ENCODE data around the gene FYB2. TPM values are rescaled to one million over a fixed set of nuclear protein-coding genes. Genes with fewer than 3 reads are reported as not detected.

Gene FYB2
- total RNA-seq, 2 experiments from 2014 or later = not detected

DNA sequence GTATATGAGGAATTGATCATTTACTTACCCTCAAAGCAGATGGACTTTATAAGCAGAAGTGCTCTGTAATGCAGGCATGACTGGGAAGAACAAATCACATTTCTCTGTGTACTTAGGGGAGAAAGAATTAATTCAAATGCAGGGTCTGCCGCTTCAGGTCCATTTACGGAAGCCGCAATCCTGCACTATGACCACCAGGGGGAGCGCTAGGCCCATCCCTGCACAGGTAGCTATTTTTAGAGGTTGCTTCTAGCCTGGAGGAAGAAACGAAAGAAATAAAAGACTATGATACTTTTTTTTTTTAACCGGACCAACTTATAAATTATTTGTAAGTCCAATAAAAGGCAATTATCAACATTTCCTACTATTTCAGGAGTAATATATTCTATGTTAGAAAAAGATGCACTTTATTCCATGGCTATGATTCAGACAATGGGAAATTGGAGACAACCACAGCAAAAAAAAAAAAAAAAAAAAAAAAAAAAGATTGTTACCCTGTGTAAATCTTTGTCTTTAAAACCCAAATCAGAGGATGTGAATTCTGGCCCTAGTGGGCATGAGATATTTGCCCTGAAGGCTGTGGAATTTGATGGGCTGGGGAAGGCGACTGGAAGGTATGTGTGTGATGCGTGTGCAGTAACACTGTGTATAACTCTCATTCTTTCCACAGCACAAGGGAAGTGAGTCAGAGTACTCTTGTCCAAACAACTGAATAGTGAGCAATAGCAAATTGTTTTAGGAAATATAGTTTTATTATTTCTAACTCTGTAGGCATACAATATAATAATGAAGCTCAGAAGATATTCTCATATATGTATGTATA is 12.9 kb upstream of the FYB2 start:
- POLR2A ChIA-PET = interaction anchor here (0.6 to 0.7 kb wide), 2 partner anchors 130 to 261 kb away, joined by 4 read pairs; no protein-coding TSS in a partner anchor

GRCh38 chr1:56830052-56830451 is 10.8 kb upstream of the FYB2 start:
- no peak for DNase-seq
- Mint-ChIP-seq H3K4me3 (no peak overlapping the region), H3K27me3 (peaks cover 9% of the 10 kb centered on the region), H3K4me1 (peaks cover 3% of the 10 kb centered on the region), H3K36me3 (ENCODE audit: low read depth) (no peaks in the 10 kb centered on the region), H3K9me3 (ENCODE audit: low read depth) (no peaks in the 10 kb centered on the region), H3K27ac (no peak overlapping the region)
- ChIA-PET POLR2A (no interaction called here), CTCF (interaction anchor here (0.8 to 0.9 kb wide), 2 partner anchors 56 to 898 kb away, joined by 3 read pairs; no protein-coding TSS in a partner anchor)
- intact Hi-C loops (cut with DNase I, micrococcal nuclease) = loop anchor here (5.0 kb wide), 3 partner anchors 137 to 1822 kb away; partner anchors contain the start of gene C8B (in 1 of the 2)
- no peak for ATAC-seq

More for the DNA sequence above, 12.9 kb upstream of the FYB2 start:
- ATAC-seq (peak; percentile 60), DNase-seq (peak; percentile 80)
- no peaks in the 10 kb centered on the region for H3K9me3 Mint-ChIP-seq (ENCODE audit: low read depth)
- CTCF ChIA-PET = interaction anchor here (0.6 to 2.4 kb wide), 5 partner anchors 12 to 1274 kb away, joined by 3 to 7 read pairs (median 4); no protein-coding TSS in a partner anchor
- H3K4me3 Mint-ChIP-seq = no peak overlapping the region
- intact Hi-C loops (cut with DNase I, micrococcal nuclease) = loop anchor here (1.0 to 5.0 kb wide), 7 partner anchors 135 to 1820 kb away; partner anchors contain the start of genes C8B (in 1 of the 2) and OMA1 (in 1 of the 2)
- peaks cover 6% of the 10 kb centered on the region for H3K27me3 Mint-ChIP-seq
- no peak overlapping the region for H3K27ac Mint-ChIP-seq
- H3K36me3 Mint-ChIP-seq (ENCODE audit: low read depth) = no peaks in the 10 kb centered on the region
- H3K4me1 Mint-ChIP-seq = peaks cover 3% of the 10 kb centered on the region

- Mint-ChIP-seq H3K9me3 (ENCODE audit: low read depth) (no peaks in the 10 kb centered on the region), H3K36me3 (ENCODE audit: low read depth) (no peaks in the 10 kb centered on the region), H3K4me1 (peaks cover 3% of the 10 kb centered on the region), H3K27ac (no peak overlapping the region), H3K27me3 (peaks cover 12% of the 10 kb centered on the region), H3K4me3 (no peak overlapping the region)
- intact Hi-C loops (cut with DNase I, micrococcal nuclease) = loop anchor here in 1 of 2 experiments (10.0 kb wide), 1 partner anchor 1353 kb away; no protein-coding TSS in a partner anchor
- no peak for DNase-seq
- ChIA-PET CTCF (interaction anchor here (0.7 kb wide), 2 partner anchors 51 to 1279 kb away, joined by 3 to 4 read pairs; no protein-coding TSS in a partner anchor), POLR2A (no interaction called here)
- ATAC-seq = no peak
Measured at GRCh38 chr1:56827711-56828110, 8.5 kb upstream of the FYB2 start.

DNA sequence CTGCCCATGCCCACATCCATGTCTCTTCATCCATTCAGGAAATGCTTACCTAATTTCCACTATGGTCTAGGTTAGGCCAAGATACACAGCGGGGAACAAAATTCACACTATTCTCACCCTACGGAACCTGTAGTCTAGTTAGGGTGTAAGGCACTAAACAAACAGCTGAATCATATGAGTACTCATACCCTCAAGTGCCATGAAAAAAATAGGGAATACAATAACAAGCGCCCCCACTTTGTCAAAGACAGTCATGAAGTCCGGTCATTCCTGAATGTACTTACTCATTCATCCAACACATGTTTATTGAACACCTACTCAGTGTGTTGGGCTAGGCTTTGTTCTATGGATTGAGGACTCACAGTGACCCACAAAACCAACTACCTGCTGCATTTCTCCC is 6.2 kb upstream of the FYB2 start:
- CTCF ChIA-PET = no interaction called here
- H3K4me1 Mint-ChIP-seq = no peaks in the 10 kb centered on the region
- intact Hi-C loops (cut with DNase I, micrococcal nuclease) = loop anchor here in 1 of 2 experiments (10.0 kb wide), 1 partner anchor 1351 kb away; no protein-coding TSS in a partner anchor

DNA sequence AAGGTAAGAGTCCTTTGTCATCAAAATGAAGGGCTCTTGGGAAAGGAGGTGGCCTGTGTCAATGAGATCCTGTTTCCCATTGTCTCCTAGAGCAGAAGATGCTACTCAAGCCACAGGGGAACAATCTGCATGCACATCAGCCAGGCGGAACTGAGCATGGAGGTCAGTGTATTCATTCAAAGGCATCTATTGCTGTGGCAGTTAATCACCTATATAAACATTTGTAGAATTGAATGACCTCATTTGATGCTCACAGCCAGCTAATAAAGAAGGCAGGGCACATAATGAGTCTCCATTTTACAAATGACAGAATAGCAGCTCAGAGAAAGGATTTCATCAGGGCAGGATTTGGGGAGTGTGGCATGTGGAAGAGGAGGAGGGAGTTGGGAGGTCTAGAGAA is 5.7 kb upstream of the FYB2 start:
- intact Hi-C loops (cut with DNase I, micrococcal nuclease) = loop anchor here in 1 of 2 experiments (10.0 kb wide), 1 partner anchor 1350 kb away; no protein-coding TSS in a partner anchor

More for the DNA sequence above, 6.2 kb upstream of the FYB2 start:
- DNase-seq (no peak), ATAC-seq (no peak)
- Mint-ChIP-seq H3K9me3 (ENCODE audit: low read depth) (no peaks in the 10 kb centered on the region), H3K36me3 (ENCODE audit: low read depth) (no peaks in the 10 kb centered on the region), H3K27me3 (peaks cover 10% of the 10 kb centered on the region), H3K4me3 (no peak overlapping the region), H3K27ac (no peak overlapping the region)
- POLR2A ChIA-PET = no interaction called here

DNA sequence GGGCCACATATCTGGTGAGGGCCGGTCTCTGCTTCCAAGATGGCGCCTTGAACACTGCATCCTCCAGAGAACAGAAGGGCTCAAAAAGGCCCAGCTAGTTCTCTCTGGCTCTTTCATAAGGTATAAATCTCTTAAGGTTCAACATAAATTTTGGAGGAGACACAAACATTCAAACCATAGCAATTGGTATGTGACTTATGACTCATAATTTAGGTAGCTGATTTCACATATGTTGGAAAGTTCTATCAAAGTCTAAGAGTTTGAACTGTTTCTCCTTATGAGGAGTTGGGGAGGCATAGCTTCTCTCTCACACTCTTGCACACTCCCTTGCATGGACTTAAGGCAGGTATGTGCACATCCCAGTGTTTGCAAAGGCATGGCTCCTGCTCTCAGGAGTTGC is 5.1 kb upstream of the FYB2 start:
- H3K4me3 Mint-ChIP-seq = no peak overlapping the region
- CTCF ChIA-PET = no interaction called here
- DNase-seq = no peak

More for the DNA sequence above, 5.7 kb upstream of the FYB2 start:
- DNase-seq (no peak), ATAC-seq (no peak)
- Mint-ChIP-seq H3K9me3 (ENCODE audit: low read depth) (no peaks in the 10 kb centered on the region), H3K4me3 (no peak overlapping the region), H3K4me1 (no peaks in the 10 kb centered on the region), H3K27ac (no peak overlapping the region), H3K27me3 (peaks cover 8% of the 10 kb centered on the region), H3K36me3 (ENCODE audit: low read depth) (no peaks in the 10 kb centered on the region)
- CTCF ChIA-PET = no interaction called here
- POLR2A ChIA-PET = no interaction called here

GRCh38 chr1:56821462-56821797 is 2.2 kb upstream of the FYB2 start:
- ATAC-seq (no peak), DNase-seq (no peak)
- Mint-ChIP-seq H3K4me3 (no peak overlapping the region), H3K27ac (no peak overlapping the region), H3K9me3 (ENCODE audit: low read depth) (no peaks in the 10 kb centered on the region), H3K36me3 (ENCODE audit: low read depth) (no peaks in the 10 kb centered on the region), H3K27me3 (peaks cover 6% of the 10 kb centered on the region), H3K4me1 (no peaks in the 10 kb centered on the region)
- intact Hi-C loops (cut with DNase I, micrococcal nuclease) = loop anchor here in 1 of 2 experiments (2.0 to 10.0 kb wide), 2 partner anchors 1347 to 1537 kb away; no protein-coding TSS in a partner anchor
- ChIA-PET POLR2A (no interaction called here), CTCF (interaction anchor here (0.6 to 1.2 kb wide), 5 partner anchors 14 to 1232 kb away, joined by 3 to 6 read pairs (median 4); no protein-coding TSS in a partner anchor)

More for the DNA sequence above, 5.1 kb upstream of the FYB2 start:
- no peaks in the 10 kb centered on the region for H3K36me3 Mint-ChIP-seq (ENCODE audit: low read depth)
- H3K9me3 Mint-ChIP-seq (ENCODE audit: low read depth) = no peaks in the 10 kb centered on the region
- POLR2A ChIA-PET = no interaction called here
- no peak for ATAC-seq
- no peak overlapping the region for H3K27ac Mint-ChIP-seq
- peaks cover 8% of the 10 kb centered on the region for H3K27me3 Mint-ChIP-seq
- H3K4me1 Mint-ChIP-seq = no peaks in the 10 kb centered on the region
- intact Hi-C loops (cut with DNase I, micrococcal nuclease) = loop anchor here in 1 of 2 experiments (10.0 kb wide), 1 partner anchor 1349 kb away; no protein-coding TSS in a partner anchor

DNA sequence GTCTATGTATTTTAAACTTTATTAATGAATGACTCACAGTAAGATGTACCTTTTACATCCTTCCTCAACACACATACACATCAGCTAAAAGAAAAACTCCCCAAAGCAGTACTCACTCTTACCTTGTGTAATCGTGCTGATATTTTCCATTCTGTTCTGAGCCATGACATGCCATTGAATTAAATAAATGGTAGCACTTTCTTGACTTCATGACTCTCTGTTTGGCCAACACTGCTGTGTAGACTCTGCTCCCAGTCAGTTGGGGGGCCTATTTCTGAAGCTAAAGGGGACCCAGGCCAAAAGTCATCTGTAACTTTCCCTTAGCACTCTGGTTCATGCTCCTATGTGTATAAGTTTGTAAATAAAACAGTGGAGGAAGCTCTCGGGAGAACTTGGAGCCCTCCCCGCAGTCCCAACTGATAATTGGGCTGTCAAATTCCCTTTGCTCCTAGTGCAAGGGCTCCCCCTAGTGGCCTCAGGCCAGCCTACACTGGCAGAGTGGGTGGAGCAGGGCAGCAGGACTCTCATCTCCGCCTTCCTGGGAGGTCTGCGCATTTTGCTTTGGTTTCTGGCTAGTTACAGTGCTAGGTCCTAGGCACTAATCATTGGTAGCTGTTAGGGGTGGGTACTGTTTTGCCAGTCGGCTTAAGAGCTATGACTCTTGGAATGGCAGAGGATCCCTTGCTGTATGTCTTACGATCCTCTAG is 1.7 kb upstream of the FYB2 start:
- Mint-ChIP-seq H3K4me3 (no peak overlapping the region), H3K36me3 (ENCODE audit: low read depth) (no peaks in the 10 kb centered on the region), H3K27me3 (peaks cover 6% of the 10 kb centered on the region), H3K4me1 (no peaks in the 10 kb centered on the region), H3K27ac (no peak overlapping the region), H3K9me3 (ENCODE audit: low read depth) (no peaks in the 10 kb centered on the region)
- DNase-seq (peak; percentile 87), ATAC-seq (peak; percentile 71)
- ChIA-PET CTCF (interaction anchor here (0.5 to 1.2 kb wide), 9 partner anchors 10 to 1233 kb away, joined by 3 to 6 read pairs (median 3); no protein-coding TSS in a partner anchor), POLR2A (no interaction called here)
- intact Hi-C loops (cut with DNase I, micrococcal nuclease) = loop anchor here in 1 of 2 experiments (2.0 to 10.0 kb wide), 2 partner anchors 1346 to 1536 kb away; no protein-coding TSS in a partner anchor

- no peak for ATAC-seq
- no peak for DNase-seq
- POLR2A ChIA-PET = no interaction called here
- Mint-ChIP-seq H3K9me3 (ENCODE audit: low read depth) (peaks cover 2% of the 10 kb centered on the region), H3K27ac (no peak overlapping the region), H3K4me3 (no peak overlapping the region), H3K4me1 (no peaks in the 10 kb centered on the region), H3K36me3 (ENCODE audit: low read depth) (no peaks in the 10 kb centered on the region), H3K27me3 (peaks cover 9% of the 10 kb centered on the region)
- CTCF ChIA-PET = interaction anchor here (0.6 to 1.2 kb wide), 3 partner anchors 10 to 1605 kb away, joined by 3 read pairs; no protein-coding TSS in a partner anchor
- intact Hi-C loops (cut with DNase I, micrococcal nuclease) = no loop called here
Measured at GRCh38 chr1:56817716-56818463, 1.3 kb downstream of the FYB2 start.

- ChIA-PET CTCF (interaction anchor here (0.7 to 1.2 kb wide), 2 partner anchors 9 to 1256 kb away, joined by 3 to 5 read pairs; no protein-coding TSS in a partner anchor), POLR2A (interaction anchor here (0.7 kb wide), 1 partner anchor 1800 kb away, joined by 7 read pairs; no protein-coding TSS in a partner anchor)
- Mint-ChIP-seq H3K36me3 (ENCODE audit: low read depth) (no peaks in the 10 kb centered on the region), H3K27ac (no peak overlapping the region), H3K4me3 (no peak overlapping the region), H3K27me3 (peaks cover 13% of the 10 kb centered on the region), H3K4me1 (no peaks in the 10 kb centered on the region), H3K9me3 (ENCODE audit: low read depth) (peaks cover 2% of the 10 kb centered on the region)
- peak; percentile 6 for DNase-seq
- intact Hi-C loops (cut with DNase I, micrococcal nuclease) = no loop called here
- no peak for ATAC-seq
Measured at GRCh38 chr1:56816909-56817308, 2.3 kb downstream of the FYB2 start.
